ENCODE results near the gene RIT1.

DNA sequence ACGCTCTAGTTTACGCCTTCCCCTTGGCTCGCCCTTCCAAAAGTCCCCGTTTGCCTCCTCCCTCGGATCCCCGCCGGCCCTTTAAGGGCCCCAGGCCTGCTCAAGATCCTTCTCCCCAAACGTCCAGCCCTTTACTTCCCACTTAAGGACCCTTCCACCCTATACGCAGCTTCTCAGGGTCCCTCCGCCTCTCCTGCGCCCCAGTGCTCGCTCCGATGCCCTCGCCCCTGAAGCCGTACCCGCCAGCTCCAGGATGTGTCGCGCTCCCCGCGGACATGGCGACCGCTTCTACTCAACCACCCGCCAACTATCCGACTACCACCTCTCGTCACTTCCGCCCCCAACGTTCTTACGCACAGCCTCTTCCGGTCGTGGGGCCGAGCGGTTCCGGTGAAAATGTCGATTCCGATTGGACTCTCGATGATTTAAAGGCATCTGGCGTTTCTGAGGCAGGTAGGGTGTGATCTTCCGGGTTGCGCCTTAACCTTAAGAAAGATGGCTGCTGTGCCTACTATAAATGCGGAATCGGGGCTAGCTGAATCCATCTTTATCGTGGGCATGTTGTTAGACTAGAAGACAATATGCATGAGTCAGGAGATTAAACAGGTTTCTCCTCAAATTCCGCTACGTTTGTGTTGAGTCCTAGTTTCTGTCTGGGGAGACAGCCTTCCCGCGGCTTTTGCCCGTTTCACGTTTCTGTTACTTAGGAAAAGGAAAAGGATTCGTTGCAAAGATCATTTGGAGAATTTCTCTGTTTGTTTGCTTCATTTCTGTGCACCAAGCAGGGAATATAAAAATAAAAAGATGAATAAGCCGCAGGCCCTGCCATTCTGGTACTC lies 23.2 kb upstream of the RIT1 start, which contains the start of gene KHDC4:
- TF ChIP-seq, protein P1, sequence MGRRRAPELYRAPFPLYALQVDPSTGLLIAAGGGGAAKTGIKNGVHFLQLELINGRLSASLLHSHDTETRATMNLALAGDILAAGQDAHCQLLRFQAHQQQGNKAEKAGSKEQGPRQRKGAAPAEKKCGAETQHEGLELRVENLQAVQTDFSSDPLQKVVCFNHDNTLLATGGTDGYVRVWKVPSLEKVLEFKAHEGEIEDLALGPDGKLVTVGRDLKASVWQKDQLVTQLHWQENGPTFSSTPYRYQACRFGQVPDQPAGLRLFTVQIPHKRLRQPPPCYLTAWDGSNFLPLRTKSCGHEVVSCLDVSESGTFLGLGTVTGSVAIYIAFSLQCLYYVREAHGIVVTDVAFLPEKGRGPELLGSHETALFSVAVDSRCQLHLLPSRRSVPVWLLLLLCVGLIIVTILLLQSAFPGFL (CRISPR knock-in tag; IDR thresholded peaks at IDR 0.05; ENCODE audit: borderline replicate concordance): no peak
- TF ChIP-seq ZNF121 (CRISPR knock-in tag; IDR thresholded peaks at IDR 0.05) (no peak), FOXK1 (CRISPR knock-in tag; IDR thresholded peaks at IDR 0.05) (peak; percentile 82), MXD4 (CRISPR knock-in tag; IDR thresholded peaks at IDR 0.05; ENCODE audit: borderline replicate concordance) (no peak), NFYB (CRISPR knock-in tag; conservative IDR thresholded peaks at IDR 0.05; ENCODE audit: low read depth) (peak; percentile 50; the same call in 1 of the 2 replicates)
- TF ChIP-seq, protein P2, sequence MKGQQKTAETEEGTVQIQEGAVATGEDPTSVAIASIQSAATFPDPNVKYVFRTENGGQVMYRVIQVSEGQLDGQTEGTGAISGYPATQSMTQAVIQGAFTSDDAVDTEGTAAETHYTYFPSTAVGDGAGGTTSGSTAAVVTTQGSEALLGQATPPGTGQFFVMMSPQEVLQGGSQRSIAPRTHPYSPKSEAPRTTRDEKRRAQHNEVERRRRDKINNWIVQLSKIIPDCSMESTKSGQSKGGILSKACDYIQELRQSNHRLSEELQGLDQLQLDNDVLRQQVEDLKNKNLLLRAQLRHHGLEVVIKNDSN (CRISPR knock-in tag; IDR thresholded peaks at IDR 0.05): no peak
- TF ChIP-seq, protein P3, sequence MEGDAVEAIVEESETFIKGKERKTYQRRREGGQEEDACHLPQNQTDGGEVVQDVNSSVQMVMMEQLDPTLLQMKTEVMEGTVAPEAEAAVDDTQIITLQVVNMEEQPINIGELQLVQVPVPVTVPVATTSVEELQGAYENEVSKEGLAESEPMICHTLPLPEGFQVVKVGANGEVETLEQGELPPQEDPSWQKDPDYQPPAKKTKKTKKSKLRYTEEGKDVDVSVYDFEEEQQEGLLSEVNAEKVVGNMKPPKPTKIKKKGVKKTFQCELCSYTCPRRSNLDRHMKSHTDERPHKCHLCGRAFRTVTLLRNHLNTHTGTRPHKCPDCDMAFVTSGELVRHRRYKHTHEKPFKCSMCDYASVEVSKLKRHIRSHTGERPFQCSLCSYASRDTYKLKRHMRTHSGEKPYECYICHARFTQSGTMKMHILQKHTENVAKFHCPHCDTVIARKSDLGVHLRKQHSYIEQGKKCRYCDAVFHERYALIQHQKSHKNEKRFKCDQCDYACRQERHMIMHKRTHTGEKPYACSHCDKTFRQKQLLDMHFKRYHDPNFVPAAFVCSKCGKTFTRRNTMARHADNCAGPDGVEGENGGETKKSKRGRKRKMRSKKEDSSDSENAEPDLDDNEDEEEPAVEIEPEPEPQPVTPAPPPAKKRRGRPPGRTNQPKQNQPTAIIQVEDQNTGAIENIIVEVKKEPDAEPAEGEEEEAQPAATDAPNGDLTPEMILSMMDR (IDR thresholded peaks at IDR 0.05): no peak
- TF ChIP-seq, protein P4, sequence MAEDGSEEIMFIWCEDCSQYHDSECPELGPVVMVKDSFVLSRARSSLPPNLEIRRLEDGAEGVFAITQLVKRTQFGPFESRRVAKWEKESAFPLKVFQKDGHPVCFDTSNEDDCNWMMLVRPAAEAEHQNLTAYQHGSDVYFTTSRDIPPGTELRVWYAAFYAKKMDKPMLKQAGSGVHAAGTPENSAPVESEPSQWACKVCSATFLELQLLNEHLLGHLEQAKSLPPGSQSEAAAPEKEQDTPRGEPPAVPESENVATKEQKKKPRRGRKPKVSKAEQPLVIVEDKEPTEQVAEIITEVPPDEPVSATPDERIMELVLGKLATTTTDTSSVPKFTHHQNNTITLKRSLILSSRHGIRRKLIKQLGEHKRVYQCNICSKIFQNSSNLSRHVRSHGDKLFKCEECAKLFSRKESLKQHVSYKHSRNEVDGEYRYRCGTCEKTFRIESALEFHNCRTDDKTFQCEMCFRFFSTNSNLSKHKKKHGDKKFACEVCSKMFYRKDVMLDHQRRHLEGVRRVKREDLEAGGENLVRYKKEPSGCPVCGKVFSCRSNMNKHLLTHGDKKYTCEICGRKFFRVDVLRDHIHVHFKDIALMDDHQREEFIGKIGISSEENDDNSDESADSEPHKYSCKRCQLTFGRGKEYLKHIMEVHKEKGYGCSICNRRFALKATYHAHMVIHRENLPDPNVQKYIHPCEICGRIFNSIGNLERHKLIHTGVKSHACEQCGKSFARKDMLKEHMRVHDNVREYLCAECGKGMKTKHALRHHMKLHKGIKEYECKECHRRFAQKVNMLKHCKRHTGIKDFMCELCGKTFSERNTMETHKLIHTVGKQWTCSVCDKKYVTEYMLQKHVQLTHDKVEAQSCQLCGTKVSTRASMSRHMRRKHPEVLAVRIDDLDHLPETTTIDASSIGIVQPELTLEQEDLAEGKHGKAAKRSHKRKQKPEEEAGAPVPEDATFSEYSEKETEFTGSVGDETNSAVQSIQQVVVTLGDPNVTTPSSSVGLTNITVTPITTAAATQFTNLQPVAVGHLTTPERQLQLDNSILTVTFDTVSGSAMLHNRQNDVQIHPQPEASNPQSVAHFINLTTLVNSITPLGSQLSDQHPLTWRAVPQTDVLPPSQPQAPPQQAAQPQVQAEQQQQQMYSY (CRISPR knock-in tag; IDR thresholded peaks at IDR 0.05): no peak
- TF ChIP-seq, protein P5, sequence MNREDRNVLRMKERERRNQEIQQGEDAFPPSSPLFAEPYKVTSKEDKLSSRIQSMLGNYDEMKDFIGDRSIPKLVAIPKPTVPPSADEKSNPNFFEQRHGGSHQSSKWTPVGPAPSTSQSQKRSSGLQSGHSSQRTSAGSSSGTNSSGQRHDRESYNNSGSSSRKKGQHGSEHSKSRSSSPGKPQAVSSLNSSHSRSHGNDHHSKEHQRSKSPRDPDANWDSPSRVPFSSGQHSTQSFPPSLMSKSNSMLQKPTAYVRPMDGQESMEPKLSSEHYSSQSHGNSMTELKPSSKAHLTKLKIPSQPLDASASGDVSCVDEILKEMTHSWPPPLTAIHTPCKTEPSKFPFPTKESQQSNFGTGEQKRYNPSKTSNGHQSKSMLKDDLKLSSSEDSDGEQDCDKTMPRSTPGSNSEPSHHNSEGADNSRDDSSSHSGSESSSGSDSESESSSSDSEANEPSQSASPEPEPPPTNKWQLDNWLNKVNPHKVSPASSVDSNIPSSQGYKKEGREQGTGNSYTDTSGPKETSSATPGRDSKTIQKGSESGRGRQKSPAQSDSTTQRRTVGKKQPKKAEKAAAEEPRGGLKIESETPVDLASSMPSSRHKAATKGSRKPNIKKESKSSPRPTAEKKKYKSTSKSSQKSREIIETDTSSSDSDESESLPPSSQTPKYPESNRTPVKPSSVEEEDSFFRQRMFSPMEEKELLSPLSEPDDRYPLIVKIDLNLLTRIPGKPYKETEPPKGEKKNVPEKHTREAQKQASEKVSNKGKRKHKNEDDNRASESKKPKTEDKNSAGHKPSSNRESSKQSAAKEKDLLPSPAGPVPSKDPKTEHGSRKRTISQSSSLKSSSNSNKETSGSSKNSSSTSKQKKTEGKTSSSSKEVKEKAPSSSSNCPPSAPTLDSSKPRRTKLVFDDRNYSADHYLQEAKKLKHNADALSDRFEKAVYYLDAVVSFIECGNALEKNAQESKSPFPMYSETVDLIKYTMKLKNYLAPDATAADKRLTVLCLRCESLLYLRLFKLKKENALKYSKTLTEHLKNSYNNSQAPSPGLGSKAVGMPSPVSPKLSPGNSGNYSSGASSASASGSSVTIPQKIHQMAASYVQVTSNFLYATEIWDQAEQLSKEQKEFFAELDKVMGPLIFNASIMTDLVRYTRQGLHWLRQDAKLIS (CRISPR knock-in tag; IDR thresholded peaks at IDR 0.05; ENCODE audit: borderline replicate concordance): no peak

Data from WTC11 (cell line).